Measurements from ENCODE around the gene ARHGEF38. TPM values are rescaled to one million over a fixed set of nuclear protein-coding genes. Genes with fewer than 3 reads are reported as not detected.

Gene ARHGEF38
- total RNA-seq, 1 donor from 2014 or later = not detected

DNA sequence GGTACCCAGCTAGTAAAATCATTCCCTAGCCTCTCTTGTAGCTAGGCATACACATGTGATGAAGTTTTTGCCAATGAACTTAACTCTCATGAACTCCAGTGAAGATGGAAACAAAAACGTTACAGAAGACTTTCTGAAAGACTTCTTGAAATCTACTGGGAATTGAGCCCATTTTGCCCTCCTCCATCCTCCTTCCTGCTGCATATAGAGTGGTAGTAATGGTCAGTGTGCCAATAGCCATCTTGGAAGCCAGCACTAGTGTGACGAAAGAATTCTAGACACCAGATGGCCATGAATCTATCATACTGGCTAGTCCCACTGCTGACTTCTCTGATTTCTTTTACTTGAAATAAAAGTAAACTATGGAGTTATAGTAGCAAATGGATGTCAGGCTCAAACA, 47.7 kb upstream of the ARHGEF38 start:
- H4K20me1 ChIP-seq (ENCODE audit: insufficient read depth, low read length) = no peaks in the 10 kb centered on the region
- H3K4me3 ChIP-seq (ENCODE audit: insufficient read depth, low read depth, low read length) = no peak overlapping the region
- Mint-ChIP-seq H3K27ac (ENCODE audit: unreplicated experiment) (no peak overlapping the region), H3K27me3 (ENCODE audit: low read depth, unreplicated experiment) (no peaks in the 10 kb centered on the region), H3K36me3 (ENCODE audit: low read depth, unreplicated experiment) (no peaks in the 10 kb centered on the region), H3K4me3 (ENCODE audit: unreplicated experiment) (no peak overlapping the region), H3K4me1 (ENCODE audit: low read depth, unreplicated experiment) (no peaks in the 10 kb centered on the region), H3K9me3 (ENCODE audit: unreplicated experiment) (no peaks in the 10 kb centered on the region)
- H3K9me3 ChIP-seq (ENCODE audit: insufficient read depth, low read depth, low read length) = no peaks in the 10 kb centered on the region
- no peak overlapping the region for H3K27ac ChIP-seq (ENCODE audit: low read depth, low read length)
- no peak for FAIRE-seq
- no peak for TF ChIP-seq EZH2 (IDR thresholded peaks at IDR 0.05; ENCODE audit: insufficient read depth, low read length)
- no peak for TF ChIP-seq CTCF (IDR thresholded peaks at IDR 0.05; ENCODE audit: insufficient read depth, low read depth, low read length)
- H2AFZ ChIP-seq (ENCODE audit: low read depth, low read length) = no peak overlapping the region
- no peak for DNase-seq (ENCODE audit: low read depth)
- no peaks in the 10 kb centered on the region for H3K27me3 ChIP-seq (ENCODE audit: insufficient read depth, low read length)
- H3K4me1 ChIP-seq (ENCODE audit: insufficient read depth, low read length) = no peaks in the 10 kb centered on the region
- H3K36me3 ChIP-seq (ENCODE audit: insufficient read depth, low read length) = no peaks in the 10 kb centered on the region
- no peak overlapping the region for H3K4me2 ChIP-seq (ENCODE audit: low read length)
- H3K9ac ChIP-seq (ENCODE audit: low read length) = no peak overlapping the region
- H3K79me2 ChIP-seq (ENCODE audit: insufficient read depth, low read length) = no peaks in the 10 kb centered on the region

- Histone ChIP-seq H3K9ac (ENCODE audit: low read length) (no peak overlapping the region), H3K4me3 (ENCODE audit: insufficient read depth, low read depth, low read length) (no peak overlapping the region), H3K4me2 (ENCODE audit: low read length) (no peak overlapping the region), H3K27ac (ENCODE audit: low read depth, low read length) (no peak overlapping the region), H3K79me2 (ENCODE audit: insufficient read depth, low read length) (no peaks in the 10 kb centered on the region), H3K27me3 (ENCODE audit: insufficient read depth, low read length) (no peaks in the 10 kb centered on the region), H2AFZ (ENCODE audit: low read depth, low read length) (no peak overlapping the region), H4K20me1 (ENCODE audit: insufficient read depth, low read length) (no peaks in the 10 kb centered on the region), H3K36me3 (ENCODE audit: insufficient read depth, low read length) (no peaks in the 10 kb centered on the region), H3K9me3 (ENCODE audit: insufficient read depth, low read depth, low read length) (no peaks in the 10 kb centered on the region), H3K4me1 (ENCODE audit: insufficient read depth, low read length) (no peaks in the 10 kb centered on the region)
- no peak overlapping the region for H3K27ac Mint-ChIP-seq (ENCODE audit: unreplicated experiment)
- FAIRE-seq (no peak), DNase-seq (ENCODE audit: low read depth) (no peak)
- H3K9me3 Mint-ChIP-seq (ENCODE audit: unreplicated experiment) = peaks cover 5% of the 10 kb centered on the region
- H3K36me3 Mint-ChIP-seq (ENCODE audit: low read depth, unreplicated experiment) = no peaks in the 10 kb centered on the region
- H3K27me3 Mint-ChIP-seq (ENCODE audit: low read depth, unreplicated experiment) = no peaks in the 10 kb centered on the region
- no peaks in the 10 kb centered on the region for H3K4me1 Mint-ChIP-seq (ENCODE audit: low read depth, unreplicated experiment)
- H3K4me3 Mint-ChIP-seq (ENCODE audit: unreplicated experiment) = no peak overlapping the region
- TF ChIP-seq CTCF (IDR thresholded peaks at IDR 0.05; ENCODE audit: insufficient read depth, low read depth, low read length) = no peak
- no peak for TF ChIP-seq EZH2 (IDR thresholded peaks at IDR 0.05; ENCODE audit: insufficient read depth, low read length)
Measured at GRCh38 chr4:105509291-105509690, 43.1 kb upstream of the ARHGEF38 start.

DNA sequence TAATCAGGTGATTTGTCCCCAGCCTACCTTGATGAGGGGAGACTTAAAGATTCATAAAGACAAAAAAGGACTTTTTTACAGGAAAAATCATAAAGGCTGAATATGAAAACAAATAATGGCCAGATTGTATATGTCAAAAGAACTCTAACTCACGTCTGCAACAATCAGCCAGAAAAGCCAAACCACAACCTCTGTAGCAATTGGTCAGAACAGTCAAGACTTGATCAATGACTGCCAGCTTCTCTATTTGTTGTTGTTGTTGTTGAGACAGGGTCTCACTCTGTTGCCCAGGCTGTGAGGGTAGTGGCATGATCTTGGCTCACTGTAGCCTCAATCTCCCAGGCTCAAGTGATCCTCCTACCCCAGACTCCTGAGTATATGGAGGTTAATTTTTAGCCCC, 42.7 kb upstream of the ARHGEF38 start:
- FAIRE-seq (no peak), DNase-seq (ENCODE audit: low read depth) (no peak)
- H3K27ac Mint-ChIP-seq (ENCODE audit: unreplicated experiment) = no peak overlapping the region
- Histone ChIP-seq H4K20me1 (ENCODE audit: insufficient read depth, low read length) (no peaks in the 10 kb centered on the region), H3K27me3 (ENCODE audit: insufficient read depth, low read length) (no peaks in the 10 kb centered on the region), H3K27ac (ENCODE audit: low read depth, low read length) (no peak overlapping the region), H3K9ac (ENCODE audit: low read length) (no peak overlapping the region), H3K4me1 (ENCODE audit: insufficient read depth, low read length) (no peaks in the 10 kb centered on the region), H2AFZ (ENCODE audit: low read depth, low read length) (no peak overlapping the region), H3K4me2 (ENCODE audit: low read length) (no peak overlapping the region), H3K9me3 (ENCODE audit: insufficient read depth, low read depth, low read length) (no peaks in the 10 kb centered on the region), H3K79me2 (ENCODE audit: insufficient read depth, low read length) (no peaks in the 10 kb centered on the region), H3K4me3 (ENCODE audit: insufficient read depth, low read depth, low read length) (no peak overlapping the region), H3K36me3 (ENCODE audit: insufficient read depth, low read length) (no peaks in the 10 kb centered on the region)
- no peaks in the 10 kb centered on the region for H3K36me3 Mint-ChIP-seq (ENCODE audit: low read depth, unreplicated experiment)
- peaks cover 8% of the 10 kb centered on the region for H3K9me3 Mint-ChIP-seq (ENCODE audit: unreplicated experiment)
- TF ChIP-seq CTCF (IDR thresholded peaks at IDR 0.05; ENCODE audit: insufficient read depth, low read depth, low read length) = no peak
- no peak for TF ChIP-seq EZH2 (IDR thresholded peaks at IDR 0.05; ENCODE audit: insufficient read depth, low read length)
- no peaks in the 10 kb centered on the region for H3K4me1 Mint-ChIP-seq (ENCODE audit: low read depth, unreplicated experiment)
- no peak overlapping the region for H3K4me3 Mint-ChIP-seq (ENCODE audit: unreplicated experiment)
- no peaks in the 10 kb centered on the region for H3K27me3 Mint-ChIP-seq (ENCODE audit: low read depth, unreplicated experiment)

Measured in astrocyte (in vitro differentiated cells and primary cell).